ENCODE results near the gene GPR78. TPM values are rescaled to one million over a fixed set of nuclear protein-coding genes. Genes with fewer than 3 reads are reported as not detected.

Gene GPR78
- total and polyA plus RNA-seq, 2 donors (not counting 1 experiment from before 2014, with no cell fraction given), result 0.20 to 0.33 TPM

- Histone ChIP-seq H3K4me3 (replicated peaks in 1 of 4; ENCODE audit: control extremely low read depth in 1 of 4, insufficient read depth in 1 of 4, low read depth in 3 of 4, low read length in 4 of 4) (no peak overlapping the region), H3K79me2 (ENCODE audit: control insufficient read depth, insufficient read depth, low read length) (no peaks in the 10 kb centered on the region), H4K20me1 (ENCODE audit: control insufficient read depth, extremely low read depth, insufficient read depth, low read length) (no peaks in the 10 kb centered on the region), H3K27me3 (ENCODE audit: control insufficient read depth, insufficient read depth, low read length) (no peaks in the 10 kb centered on the region), H3K9me3 (ENCODE audit: control insufficient read depth, insufficient read depth, low read depth, low read length) (no peaks in the 10 kb centered on the region), H3K9ac (ENCODE audit: insufficient read depth, low read length) (no peak overlapping the region), H3K4me2 (ENCODE audit: extremely low read depth, insufficient read depth, low read length) (no peak overlapping the region), H3K4me1 (ENCODE audit: control insufficient read depth, extremely low read depth, insufficient read depth, low read length) (peaks cover 3% of the 10 kb centered on the region), H2AFZ (ENCODE audit: low read length) (no peak overlapping the region), H3K36me3 (ENCODE audit: control insufficient read depth, insufficient read depth, low read length) (no peaks in the 10 kb centered on the region), H3K27ac (ENCODE audit: insufficient read depth, low read length) (no peak overlapping the region)
- TF ChIP-seq EZH2 (IDR thresholded peaks at IDR 0.05; ENCODE audit: low read length, missing control alignments), result no peak
- no peak for TF ChIP-seq CTCF (conservative IDR thresholded peaks at IDR 0.05 in 1 of 2, IDR thresholded peaks at IDR 0.05 in 1 of 2; ENCODE audit: low read depth in 1 of 2, low read length in 2 of 2)
- DNase-seq (ENCODE audit: low read depth in 2 of 2), result no peak
Measured at GRCh38 chr4:8549352-8549931, 30.8 kb upstream of the GPR78 start.

- Histone ChIP-seq H3K36me3 (ENCODE audit: control insufficient read depth, insufficient read depth, low read length) (no peaks in the 10 kb centered on the region), H2AFZ (ENCODE audit: low read length) (no peak overlapping the region), H3K4me1 (ENCODE audit: control insufficient read depth, extremely low read depth, insufficient read depth, low read length) (no peaks in the 10 kb centered on the region), H3K9ac (ENCODE audit: insufficient read depth, low read length) (no peak overlapping the region), H3K4me2 (ENCODE audit: extremely low read depth, insufficient read depth, low read length) (no peak overlapping the region), H3K27me3 (ENCODE audit: control insufficient read depth, insufficient read depth, low read length) (no peaks in the 10 kb centered on the region), H3K27ac (ENCODE audit: insufficient read depth, low read length) (no peak overlapping the region), H4K20me1 (ENCODE audit: control insufficient read depth, extremely low read depth, insufficient read depth, low read length) (no peaks in the 10 kb centered on the region), H3K9me3 (ENCODE audit: control insufficient read depth, insufficient read depth, low read depth, low read length) (no peaks in the 10 kb centered on the region), H3K4me3 (replicated peaks in 1 of 4; ENCODE audit: control extremely low read depth in 1 of 4, insufficient read depth in 1 of 4, low read depth in 3 of 4, low read length in 4 of 4) (no peak overlapping the region), H3K79me2 (ENCODE audit: control insufficient read depth, insufficient read depth, low read length) (no peaks in the 10 kb centered on the region)
- no peak for DNase-seq (ENCODE audit: low read depth in 2 of 2)
- TF ChIP-seq EZH2 (IDR thresholded peaks at IDR 0.05; ENCODE audit: low read length, missing control alignments) (no peak), CTCF (conservative IDR thresholded peaks at IDR 0.05 in 1 of 2, IDR thresholded peaks at IDR 0.05 in 1 of 2; ENCODE audit: low read depth in 1 of 2, low read length in 2 of 2) (no peak)
Measured at GRCh38 chr4:8550691-8551090, 29.5 kb upstream of the GPR78 start.

GRCh38 chr4:8552024-8552423 lies 28.2 kb upstream of the GPR78 start:
- no peak overlapping the region for H2AFZ ChIP-seq (ENCODE audit: low read length)

More at GRCh38 chr4:8552024-8552423, 28.2 kb upstream of the GPR78 start:
- no peak overlapping the region for H3K4me3 ChIP-seq (replicated peaks in 1 of 4; ENCODE audit: control extremely low read depth in 1 of 4, insufficient read depth in 1 of 4, low read depth in 3 of 4, low read length in 4 of 4)
- DNase-seq (ENCODE audit: low read depth in 2 of 2), result no peak
- no peak overlapping the region for H3K4me2 ChIP-seq (ENCODE audit: extremely low read depth, insufficient read depth, low read length)
- H4K20me1 ChIP-seq (ENCODE audit: control insufficient read depth, extremely low read depth, insufficient read depth, low read length), result no peaks in the 10 kb centered on the region
- H3K36me3 ChIP-seq (ENCODE audit: control insufficient read depth, insufficient read depth, low read length), result no peaks in the 10 kb centered on the region
- H3K4me1 ChIP-seq (ENCODE audit: control insufficient read depth, extremely low read depth, insufficient read depth, low read length), result peaks cover 2% of the 10 kb centered on the region
- no peak overlapping the region for H3K9ac ChIP-seq (ENCODE audit: insufficient read depth, low read length)
- no peak overlapping the region for H3K27ac ChIP-seq (ENCODE audit: insufficient read depth, low read length)
- no peaks in the 10 kb centered on the region for H3K9me3 ChIP-seq (ENCODE audit: control insufficient read depth, insufficient read depth, low read depth, low read length)
- no peaks in the 10 kb centered on the region for H3K79me2 ChIP-seq (ENCODE audit: control insufficient read depth, insufficient read depth, low read length)
- TF ChIP-seq CTCF (conservative IDR thresholded peaks at IDR 0.05 in 1 of 2, IDR thresholded peaks at IDR 0.05 in 1 of 2; ENCODE audit: low read depth in 1 of 2, low read length in 2 of 2) (no peak), EZH2 (IDR thresholded peaks at IDR 0.05; ENCODE audit: low read length, missing control alignments) (no peak)
- no peaks in the 10 kb centered on the region for H3K27me3 ChIP-seq (ENCODE audit: control insufficient read depth, insufficient read depth, low read length)

Data from fibroblast of lung (primary cell).